CD4-positive, alpha-beta T cell treated with Interleukin-15 for 1 hour (primary cell): ENCODE measurements around the gene ADAMTS3.

Experiments used
- DNase-seq: peaks from one replicate; pipeline ENCODE4 v3.0.0-alpha.2; 2020

The ADAMTS3 gene

DNA sequence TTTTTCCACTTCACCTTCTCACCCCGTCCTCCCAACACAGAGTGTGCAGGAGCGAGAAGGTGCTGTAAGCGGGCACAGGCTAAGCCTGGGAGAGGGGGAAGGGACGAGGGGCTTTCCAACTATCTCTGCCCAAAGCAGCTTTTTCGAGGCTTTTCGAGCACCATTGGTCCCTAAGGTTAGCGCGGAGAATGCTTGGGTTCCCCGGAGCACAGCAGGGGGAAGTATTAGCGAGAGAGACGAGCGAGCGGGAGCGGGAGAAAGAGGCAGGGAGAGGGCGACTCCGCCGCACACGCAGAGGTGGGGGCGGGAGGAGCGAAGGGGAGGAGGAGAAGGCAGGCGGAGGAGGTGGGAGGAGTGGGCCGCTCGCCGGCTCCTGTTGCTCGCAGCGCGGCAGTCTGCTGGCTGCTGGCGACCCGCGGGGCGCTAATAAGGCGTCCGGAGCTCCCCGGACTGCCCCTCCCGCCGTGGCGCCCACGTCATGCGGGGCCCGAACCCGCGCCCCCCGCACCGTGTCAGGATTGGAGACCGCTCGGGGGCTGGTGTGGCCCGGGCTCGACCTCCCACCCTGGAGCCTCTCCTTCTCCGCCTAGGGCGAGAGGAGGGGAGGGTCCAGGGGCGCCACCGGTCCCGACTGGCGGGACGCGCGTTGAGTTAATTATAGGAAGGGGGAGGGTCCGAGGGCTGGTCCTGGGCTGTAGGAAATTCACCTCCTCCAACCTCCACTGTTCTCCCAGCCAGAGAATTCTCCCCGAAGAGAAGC, at the start of gene ADAMTS3:
TSS of gene ADAMTS3 (minus strand) at position 263 of the 760 bp plus-strand sequence. CDS start 459 bp downstream, outside the sequence.
- DNase-seq, result no peak

DNA sequence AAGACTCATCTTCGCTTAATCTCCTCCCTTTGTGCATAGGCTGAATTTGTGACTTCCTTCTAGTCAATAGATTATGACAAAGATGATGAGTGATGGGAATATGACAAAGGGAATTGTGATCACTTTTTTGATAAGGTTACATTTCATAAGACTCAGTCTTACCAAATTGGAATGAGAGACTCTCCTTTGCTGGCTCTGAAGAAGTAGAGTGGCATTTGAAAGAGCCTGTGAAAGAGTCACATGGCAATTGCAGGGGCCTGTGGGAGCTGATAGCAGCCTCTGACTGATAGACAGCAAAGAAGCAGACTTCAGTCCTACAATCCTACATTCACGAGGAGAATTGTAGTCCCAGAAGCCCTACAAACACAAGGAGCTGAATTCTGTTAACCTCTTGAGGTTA, 44.9 kb upstream of the ADAMTS3 start:
- no peak for DNase-seq

DNA sequence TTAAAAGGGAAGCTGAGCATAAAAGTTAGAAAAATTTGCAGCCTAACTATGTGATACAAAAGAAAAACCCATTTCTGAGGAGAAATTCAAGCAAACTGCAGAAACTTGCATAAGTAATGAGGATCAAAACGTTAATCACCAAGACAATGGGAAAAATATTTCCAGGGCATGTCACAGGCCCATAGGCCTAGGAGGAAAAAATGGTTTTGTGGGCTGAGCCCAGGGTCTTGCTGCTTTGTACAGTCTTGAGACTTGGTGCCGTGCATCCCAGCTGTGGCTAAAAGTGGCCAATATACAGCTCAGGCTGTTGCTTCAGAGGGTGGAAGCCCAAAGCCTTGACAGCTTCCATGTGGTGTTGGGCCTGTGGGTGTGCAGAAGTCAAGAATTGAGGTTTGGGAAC, 37.7 kb upstream of the ADAMTS3 start:
- no peak for DNase-seq

DNA sequence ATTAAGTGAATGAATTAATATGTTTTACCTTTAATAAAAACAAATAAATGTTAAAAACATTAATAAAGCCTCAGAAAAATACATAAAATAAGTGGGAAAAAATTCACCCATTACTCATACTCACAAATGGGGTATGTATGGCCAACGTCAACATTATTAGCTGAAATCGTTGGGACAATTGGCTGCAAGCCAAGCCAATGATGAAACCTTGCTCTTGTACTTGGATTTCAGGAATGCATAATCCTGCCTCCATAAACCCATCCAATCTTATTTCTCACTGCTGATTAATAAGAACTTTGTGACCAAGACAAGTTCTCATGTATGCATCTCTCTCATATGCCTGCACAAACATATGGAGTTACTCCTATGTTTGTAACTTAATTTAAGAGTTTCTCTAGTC, 35.3 kb upstream of the ADAMTS3 start:
- DNase-seq, result no peak

DNA sequence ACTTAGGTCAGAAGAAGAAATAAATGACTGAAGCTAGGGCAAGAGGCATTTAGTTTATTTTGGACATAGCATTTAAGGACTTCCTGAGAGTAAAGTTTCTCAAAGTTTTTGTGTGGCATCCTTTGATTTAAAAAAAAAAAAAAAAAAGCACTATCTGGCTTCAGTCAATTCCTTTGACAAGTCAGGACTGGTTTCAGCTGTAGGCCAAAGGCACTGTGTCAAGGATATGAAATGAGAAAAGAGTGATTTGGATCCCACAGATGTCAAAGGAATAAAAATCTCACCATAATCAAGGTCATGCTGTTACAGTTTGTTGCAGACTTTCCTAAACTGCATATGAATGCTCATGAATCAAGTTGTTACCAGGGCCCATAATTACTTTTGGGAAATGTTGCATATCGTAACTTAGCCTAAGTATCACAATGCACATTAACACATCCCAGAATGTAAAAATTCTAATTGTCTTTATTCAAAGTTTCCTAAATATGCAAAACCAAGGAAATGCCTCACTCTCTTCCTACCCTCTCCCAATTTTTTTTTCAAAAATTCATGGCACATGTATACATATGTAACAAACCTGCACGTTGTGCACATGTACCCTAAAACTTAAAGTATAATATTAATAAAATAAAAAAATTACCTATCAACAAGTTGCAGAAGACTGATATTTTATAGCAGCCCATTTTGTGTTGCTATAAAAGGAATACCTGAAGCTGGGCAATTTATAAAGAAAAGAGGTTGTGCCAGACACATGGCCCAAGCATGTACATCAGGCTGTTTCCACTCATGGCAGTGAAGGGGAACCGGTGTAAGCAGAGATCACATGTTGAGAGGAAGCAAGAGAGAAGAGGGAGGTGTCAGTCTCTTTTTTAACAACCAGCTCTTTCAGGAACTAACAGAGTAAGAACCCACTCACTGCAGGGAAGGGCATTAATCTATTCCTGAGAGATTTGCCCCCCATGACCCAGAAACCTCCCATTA, 33.7 kb upstream of the ADAMTS3 start:
- no peak for DNase-seq

DNA sequence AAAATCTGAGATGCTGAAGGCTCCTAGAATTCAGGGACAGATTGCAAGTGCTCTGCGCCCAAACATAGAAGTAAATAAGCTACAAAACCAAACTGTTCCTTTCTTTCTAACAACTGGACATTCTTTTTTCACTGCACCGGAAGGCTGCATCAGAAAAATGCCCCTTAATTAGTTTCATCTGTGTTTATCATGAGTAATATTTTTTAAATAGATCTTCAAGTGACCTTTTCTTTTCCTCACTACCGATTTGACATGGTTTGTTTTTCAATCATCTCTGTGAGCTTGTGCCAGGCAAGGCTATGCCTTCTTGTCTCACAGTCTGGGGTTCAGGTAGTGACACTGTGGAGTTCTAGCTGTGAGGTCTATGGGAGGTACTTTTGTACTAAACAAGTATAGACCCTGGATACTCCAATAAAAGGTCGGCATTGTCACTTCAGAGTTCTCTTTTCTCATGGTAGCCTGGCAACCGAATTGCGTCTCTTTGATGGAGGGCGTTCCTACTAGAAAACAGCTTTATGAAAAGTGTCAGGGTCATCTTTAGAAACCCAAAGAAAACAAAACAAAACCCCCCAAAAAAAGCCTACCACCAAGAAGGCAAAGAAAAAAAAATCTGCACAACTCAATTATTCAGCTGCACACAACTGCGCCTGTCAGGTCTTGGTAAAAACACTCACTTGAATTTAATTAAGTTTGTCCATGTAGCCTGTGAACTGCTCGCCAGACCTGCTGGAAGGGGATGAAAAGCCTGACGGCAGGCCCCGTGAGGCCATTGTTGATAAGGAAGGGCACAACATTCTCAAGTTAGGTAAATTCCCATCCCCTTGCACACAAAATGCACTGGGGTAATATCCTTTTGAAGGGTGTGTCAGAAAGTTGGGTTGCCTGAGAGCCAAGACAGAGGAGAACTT, 22.8 kb upstream of the ADAMTS3 start:
- DNase-seq, result no peak

DNA sequence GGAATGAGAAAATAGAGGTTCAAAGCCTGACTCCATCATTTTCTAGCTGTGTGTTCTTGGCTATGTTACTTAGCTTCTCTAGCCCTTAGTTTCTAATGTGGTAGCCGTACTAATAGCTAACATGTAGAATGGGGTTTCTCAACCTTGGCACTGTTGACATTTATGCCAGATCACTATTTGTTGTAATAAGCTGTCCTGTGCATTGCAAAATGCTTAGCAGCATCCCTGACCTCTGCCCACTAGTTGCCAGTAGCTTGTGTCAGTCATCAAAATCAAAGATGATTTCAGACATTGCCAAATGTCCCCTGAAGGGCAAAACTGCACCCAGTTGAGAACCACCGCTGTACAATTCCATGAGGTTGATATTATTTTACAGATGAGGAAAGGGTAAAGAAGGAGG, 18.3 kb upstream of the ADAMTS3 start:
- DNase-seq, result no peak

DNA sequence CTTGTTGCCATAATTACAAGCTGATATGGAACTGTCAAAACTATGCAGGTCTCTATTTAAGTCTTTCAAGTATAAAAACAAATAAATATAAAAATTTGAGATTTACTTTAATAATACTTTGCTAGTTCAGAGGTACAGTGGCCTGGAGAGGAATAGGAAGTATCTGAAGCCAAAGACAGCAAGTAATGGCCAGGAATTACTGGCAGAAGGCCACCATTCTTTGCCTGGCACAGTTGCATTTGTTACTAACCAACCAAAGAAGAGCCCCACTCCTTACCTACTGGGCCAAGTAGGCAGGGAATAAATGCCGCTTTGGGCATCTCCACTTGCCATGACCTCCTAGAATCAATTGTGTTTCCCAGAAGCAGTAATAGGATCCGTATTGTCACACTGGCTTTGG, 13.8 kb upstream of the ADAMTS3 start:
- no peak for DNase-seq

DNA sequence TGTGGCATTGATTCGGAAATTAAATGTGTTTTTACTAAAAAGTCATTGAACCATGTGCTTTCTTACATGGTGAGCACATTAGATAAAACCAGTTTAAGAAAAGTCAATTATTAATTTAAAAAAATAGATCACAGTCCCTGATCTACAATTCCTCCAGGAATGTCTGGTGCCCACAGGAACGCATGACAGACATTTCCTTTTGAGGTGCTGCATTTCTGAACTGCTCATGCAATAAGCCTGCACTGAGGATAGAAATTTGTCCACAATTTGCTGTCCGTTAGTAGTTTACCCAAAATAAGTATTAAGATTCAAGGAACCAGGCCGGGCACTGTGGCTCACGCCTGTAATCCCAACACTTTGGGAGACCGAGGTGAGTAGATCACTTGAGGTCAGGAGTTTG, 8.2 kb upstream of the ADAMTS3 start:
- no peak for DNase-seq

DNA sequence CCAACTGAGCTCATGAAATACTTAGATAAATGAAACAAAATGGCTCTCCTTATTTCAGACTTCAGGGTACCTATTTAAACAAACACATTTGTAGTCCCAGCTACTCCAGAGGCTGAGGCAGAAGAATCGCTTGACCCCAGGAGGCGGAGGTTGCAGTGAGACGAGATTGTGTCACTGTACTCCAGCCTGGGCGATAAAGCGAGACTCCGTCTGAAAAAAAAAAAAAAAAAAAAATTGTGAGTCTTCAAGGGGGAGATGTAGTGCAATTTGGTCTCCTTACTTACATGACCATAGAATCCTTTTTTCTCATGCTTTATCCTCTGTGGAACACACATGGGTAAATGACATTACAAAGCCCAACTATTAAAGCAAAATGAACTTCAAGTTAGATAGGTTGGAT, 2.3 kb upstream of the ADAMTS3 start:
- DNase-seq, result no peak

DNA sequence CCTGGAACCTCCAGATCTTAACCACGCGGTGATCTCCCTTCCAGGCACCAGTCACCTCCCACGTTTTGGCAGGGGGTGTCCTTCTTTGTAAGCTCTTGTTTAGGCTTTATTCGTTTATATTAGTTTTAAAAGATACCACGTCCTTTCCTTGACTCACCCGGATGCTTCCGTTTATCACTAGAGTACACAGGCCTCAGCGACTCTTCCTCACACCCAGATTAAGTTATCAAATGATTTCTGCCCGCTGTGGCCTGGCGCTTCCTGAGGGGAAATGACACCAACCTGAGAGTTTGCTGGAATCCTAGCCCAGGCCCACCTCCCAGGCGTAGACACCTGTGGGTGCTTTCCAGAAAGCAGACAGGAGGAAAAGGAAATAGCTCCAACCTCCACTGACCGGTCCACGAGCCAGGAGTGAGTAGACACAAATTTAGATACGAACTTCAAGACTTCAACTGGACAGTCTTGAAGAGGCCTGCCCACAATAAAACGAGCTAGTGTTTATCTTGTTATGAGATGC, 756 bp upstream of the ADAMTS3 start:
- DNase-seq, result no peak

DNA sequence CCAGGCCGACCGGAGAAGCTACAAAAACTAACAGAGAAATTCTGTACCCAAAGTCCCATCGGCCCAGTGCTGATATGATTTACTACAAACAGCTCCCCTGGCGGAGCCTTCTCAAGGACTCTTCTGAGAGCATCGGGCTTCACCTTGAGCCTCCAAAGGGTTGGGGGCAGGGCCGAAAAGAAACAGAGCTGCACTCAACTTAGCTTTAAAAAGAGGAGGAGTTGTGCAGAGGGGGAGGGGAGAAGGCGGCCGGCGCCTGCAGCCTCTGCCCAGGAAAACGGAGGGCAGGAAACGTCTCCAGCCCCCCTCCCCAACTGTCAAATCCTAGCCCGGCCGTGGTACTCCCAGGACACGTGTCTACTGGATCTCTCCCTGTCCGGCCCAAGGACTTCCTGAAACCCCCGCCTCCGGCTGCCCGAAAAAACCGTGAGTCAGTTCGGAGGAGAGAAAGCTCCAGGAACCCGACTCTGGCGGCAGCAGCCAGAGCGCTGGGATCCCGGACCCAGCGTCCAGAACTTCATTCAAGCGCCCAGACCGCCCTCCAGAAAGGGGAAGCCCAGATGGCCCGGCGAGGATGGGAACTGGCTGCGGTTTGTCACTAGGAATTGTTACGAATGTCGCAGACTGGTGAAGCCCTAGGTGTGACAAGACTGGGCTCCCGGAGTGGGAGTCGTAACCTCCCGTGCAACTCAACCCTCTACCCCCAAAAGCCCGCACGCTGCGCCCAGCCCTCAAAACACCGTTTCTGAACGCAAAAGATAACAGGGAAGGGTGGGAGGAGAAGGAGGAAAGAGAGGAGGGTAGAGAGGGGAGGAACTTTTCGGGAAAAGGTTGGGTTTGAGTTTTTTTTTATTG, 973 bp downstream of the ADAMTS3 start:
- no peak for DNase-seq

DNA sequence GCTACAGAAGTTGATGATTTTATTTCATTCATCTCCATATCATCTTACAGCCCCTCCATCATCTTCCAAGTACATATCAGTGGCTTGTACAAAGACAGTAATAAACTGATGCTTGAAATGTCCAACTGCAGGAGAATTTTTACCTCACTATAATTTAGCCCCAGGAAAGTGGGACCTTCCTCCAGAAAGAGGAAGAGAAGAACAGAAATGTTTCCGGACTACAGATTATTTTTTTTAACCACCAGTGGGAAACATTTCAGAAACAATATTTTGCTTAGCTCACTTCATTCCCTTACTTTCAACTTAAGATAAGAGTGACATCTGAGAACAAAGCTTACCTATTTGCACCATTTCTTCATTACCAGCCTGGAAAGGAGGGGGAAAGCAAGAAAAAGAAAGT, 2.0 kb downstream of the ADAMTS3 start:
- no peak for DNase-seq

DNA sequence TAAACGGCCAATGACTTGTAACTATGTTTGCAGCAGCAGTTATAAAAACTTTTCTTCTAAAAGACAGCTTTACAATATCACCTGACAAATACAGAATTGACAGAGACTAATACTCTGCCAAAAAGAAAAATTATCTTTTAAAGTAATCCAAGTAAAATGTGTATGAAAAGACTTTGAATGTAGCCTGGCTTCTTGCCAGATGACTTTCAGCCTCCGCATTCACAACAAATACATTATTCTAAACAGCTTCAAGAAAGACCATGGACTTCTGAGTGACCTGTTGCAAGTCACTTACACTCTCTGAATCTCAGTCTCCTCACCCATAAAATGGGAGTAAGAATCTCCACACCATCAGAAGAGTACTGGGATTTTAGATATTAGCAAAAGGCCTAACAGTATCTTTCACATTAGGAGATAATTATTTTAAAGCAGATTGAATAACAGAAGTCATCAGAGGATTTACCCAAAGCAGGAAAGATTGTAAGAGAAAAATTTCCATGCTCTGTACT, 2.5 kb downstream of the ADAMTS3 start:
- no peak for DNase-seq

DNA sequence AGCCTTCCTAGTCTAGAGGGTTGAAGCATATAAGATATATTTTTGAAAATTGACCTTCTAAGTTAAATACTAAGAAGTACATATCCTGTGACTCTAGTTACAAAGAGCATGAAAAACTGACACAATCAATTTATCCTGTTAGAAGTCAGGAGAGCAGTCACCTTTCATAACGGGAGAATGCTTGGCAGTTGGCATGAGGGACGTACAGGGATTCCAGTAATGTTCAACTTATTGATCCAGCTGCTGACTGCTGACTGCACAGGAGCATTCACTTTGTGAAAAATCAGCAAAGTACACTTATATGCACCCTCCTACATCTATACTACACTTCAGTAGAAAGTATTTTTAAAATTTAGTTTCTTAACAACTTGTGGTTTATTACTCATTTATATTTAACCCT, 4.2 kb downstream of the ADAMTS3 start:
- DNase-seq, result no peak

DNA sequence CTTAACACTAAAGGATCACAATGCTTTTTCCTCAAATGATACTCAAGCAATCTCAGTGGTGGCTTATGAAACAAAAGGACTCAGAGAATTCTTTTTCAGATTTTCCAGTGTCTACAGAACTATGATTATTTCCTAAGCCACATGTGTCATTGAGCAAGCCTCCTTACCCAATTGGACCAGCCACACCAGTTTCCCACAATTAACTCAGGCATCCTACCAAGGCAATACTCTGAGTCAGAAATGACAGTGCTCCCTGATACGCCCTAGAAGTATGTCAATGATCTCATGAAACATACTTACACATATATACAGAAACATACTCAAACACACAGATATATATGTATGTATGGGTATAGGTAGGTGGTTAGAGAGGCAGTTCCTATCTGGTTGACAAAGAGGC, 4.8 kb downstream of the ADAMTS3 start:
- no peak for DNase-seq

DNA sequence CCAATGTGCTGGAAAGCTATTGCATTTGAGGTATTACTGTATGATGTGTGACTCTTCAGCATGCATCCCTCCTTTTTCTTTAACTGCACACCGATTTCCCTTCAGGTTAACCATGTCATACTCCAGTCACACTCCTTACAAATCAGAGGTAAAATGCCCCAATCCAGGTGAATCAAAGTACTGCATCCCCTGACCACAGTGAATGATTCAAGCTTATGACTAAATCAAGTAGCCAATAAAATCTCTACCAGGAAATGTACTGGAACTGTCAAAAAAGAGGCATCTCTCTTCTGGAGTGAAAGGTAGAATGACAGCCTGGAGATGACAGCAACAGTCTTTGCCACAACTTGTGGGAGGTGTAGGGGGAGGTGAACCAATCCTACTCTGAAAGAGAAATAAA, 10.4 kb downstream of the ADAMTS3 start:
- DNase-seq, result no peak

DNA sequence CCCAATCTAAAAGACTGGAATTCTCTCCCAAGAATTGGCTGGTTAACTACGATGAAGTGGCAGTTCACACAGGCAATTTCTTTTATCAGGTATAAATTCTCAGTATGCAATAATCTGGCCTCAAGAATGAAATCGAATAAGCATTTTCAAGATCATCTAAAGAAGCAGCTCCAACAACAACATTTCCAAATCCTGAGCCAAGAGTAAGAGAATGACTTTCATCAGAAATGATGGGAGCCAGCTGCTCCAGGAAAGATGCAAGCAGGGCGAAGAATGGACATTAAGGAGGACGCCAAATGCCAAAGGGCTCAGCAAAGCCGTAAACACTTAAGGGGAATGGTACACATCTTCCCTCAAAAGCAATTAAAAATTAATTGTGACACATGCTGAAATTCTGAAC, 12.0 kb downstream of the ADAMTS3 start:
- no peak for DNase-seq

DNA sequence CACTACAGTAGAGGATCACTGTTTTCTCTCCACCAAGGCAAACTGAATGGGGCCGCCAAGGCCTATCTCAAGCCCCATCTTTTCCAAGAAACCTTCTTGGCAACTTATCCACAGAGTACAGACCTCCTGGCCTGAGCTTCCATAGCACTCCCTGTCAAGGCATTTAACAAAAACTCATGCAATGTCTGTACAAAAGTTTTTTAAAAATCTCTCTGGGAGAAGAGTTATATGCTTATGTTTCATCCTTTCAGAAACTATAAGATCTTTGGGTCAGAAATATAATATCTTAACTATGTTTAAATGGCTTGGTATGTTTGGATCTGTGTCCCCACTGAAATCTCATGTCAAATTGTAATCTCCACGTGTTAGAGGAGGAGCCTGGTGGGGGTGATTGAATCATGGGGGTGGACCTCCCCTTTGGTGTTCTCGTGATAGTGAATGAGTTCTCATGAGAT, 13.6 kb downstream of the ADAMTS3 start:
- DNase-seq, result no peak

DNA sequence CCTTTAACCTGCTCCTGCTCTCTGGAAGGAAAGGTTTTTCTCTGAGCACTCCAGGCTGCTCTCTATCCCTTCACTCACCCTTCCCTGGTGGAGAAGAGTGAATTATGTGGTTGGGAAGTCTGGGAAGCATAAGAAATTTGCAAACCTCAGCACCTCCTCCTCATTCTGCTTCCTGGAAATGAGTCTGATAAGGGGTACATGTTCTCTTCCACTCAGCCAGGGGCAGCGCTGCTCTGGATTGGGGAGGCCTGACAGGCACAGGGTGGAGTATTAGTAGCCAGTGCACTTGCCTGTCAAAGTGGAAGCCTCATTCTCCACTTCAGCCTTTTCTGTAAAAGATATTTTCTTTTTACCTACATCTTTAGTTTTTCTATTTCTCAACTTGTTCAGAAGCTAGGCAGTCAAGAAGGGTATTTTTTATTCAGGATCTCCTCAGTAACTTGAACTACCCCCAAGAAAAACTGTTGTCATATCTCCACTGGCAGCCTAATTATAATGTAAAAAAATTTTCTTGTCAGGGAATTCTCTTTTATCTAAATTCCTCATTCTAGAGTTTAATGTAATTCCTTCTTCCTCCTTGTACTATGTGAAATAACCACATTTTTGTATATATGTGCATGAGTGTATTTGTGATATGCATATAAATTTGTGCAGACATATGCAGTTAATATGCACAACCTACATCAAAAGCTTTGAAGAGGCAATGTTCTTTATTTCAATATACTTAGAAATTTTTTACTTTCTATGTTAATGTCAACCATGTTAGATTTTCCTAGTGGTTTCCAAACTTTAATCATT, 15.3 kb downstream of the ADAMTS3 start:
- DNase-seq, result no peak

DNA sequence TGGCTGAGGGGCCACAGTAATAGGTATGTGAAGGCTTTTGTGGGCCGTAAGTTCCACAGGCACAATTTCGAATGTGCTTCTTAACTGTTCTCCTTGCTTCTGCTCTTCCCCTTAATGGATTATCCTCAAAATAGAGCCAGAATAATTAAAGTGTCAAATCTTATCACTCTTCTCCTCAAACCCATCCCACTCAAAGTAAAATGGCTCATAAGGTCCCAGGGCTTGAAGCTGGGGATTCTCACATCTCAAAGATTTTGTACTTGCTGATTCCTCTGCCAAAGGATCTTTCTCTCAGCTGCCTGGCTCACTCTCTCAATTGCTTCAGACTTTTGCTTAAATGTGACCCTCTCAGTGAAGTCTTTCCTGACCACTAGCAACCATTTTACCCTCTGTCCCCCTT, 16.6 kb downstream of the ADAMTS3 start:
- no peak for DNase-seq
